T1000 (cell line): ENCODE measurements around the gene GALNT6.

ENCODE experiments used
- DNase-seq: peaks from one replicate; lab custom pipeline; 2025; ENCODE audit warnings: mixed read lengths; lab: John Stamatoyannopoulos, UW

Gene GALNT6, protein sequence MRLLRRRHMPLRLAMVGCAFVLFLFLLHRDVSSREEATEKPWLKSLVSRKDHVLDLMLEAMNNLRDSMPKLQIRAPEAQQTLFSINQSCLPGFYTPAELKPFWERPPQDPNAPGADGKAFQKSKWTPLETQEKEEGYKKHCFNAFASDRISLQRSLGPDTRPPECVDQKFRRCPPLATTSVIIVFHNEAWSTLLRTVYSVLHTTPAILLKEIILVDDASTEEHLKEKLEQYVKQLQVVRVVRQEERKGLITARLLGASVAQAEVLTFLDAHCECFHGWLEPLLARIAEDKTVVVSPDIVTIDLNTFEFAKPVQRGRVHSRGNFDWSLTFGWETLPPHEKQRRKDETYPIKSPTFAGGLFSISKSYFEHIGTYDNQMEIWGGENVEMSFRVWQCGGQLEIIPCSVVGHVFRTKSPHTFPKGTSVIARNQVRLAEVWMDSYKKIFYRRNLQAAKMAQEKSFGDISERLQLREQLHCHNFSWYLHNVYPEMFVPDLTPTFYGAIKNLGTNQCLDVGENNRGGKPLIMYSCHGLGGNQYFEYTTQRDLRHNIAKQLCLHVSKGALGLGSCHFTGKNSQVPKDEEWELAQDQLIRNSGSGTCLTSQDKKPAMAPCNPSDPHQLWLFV

DNA sequence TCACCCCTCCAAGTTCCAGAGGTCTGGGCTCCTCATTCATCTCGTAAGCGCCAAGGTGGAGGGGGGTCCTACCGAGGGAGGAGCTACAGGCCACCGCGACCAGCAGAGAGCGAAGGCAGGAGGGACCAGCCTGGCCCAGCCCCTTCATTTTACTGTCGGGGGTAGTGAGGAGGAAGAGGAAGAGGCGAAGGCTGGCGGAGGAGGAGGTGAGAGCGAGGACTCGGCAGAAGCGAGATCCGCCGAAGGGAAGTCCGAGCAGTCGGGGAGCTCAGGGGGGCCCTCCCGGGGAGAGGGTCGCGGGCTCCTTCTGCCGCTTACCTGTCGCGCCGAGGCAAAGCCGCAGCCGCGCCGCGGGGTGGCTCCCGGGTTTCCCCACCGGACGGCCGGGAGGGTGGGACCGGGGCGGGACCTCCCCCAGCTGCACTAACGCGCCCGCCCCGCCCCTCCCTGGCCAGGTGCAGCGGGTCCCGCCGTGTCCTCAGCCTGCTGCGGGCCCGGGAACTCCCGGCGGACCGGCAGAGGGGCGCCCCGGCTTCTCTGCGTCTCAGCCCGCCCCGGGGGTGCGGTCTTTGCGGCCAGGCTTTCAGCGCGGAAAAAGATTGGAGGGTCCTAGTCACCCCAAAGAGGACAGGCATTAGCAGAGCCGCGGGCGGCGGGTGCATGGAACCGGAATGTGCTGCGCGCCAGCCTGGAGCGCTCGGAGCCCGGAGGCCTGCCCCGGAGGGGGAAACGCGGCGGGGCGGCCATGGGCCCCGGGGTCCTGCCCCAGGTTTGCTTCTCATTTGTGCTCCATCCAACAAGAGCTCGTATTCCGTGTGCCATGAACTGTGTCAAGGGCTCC is at the start of gene GALNT6:
TSS of gene GALNT6 (minus strand) at position 124 of the 841 bp plus-strand sequence. CDS start 11,625 bp downstream, outside the sequence.
- DNase-seq = no peak

DNA sequence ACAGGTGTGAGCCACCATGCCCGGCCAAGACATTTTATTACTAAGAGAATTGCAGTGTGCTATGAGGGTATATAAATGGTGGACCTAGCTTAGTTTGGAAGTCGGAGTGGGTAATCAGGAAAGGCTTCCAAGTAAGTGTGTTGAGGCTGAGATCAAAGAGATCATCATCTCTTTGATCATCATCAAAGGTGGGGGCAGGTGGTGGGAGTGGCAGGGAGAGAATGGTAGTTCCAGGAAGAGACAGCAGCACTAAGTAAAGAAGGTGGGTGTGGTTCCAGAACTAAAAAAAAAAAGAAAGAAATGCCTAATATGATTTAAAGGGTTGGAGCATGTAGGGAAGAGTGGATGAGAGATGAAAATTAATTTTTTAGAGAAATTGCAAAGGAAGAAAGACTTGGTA is 48.1 kb upstream of the GALNT6 start:
- no peak for DNase-seq

DNA sequence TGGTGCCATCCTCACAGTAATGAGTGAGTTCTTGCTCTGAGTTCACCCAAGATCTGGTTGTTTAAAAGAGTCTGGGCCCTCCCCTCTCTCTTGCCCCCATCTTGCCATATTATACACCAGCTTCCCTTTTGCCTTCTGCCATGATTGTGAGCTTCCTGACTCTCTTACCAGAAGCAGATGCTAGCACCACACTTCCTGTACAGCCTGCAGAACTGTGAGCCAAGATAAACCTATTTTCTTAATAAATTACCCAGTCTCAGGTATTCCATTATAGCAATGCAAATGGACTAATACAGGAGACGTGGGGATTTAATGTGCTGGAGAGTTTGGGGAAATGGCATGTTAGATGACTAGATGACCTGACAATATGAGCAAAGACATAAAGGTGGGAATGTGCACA is 46.2 kb upstream of the GALNT6 start:
- DNase-seq = no peak

DNA sequence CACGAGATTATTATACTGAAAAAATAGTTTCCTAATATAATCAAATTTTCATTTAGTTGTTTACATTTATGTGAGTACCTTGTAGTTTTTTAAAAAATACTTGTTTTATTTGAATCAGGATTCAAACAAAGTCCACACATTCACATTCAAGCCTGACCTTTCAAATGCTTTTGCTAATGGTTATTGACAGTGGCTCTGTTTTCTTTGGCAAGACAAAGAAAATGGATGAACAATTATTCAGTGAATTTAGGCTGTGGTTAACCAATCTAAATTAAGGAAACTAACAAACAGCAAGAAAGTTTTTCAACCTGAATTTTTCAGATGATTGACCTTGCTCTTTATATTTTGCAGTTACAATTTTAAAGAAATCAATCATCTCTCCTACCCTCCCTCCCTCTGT is 43.1 kb upstream of the GALNT6 start:
- no peak for DNase-seq

DNA sequence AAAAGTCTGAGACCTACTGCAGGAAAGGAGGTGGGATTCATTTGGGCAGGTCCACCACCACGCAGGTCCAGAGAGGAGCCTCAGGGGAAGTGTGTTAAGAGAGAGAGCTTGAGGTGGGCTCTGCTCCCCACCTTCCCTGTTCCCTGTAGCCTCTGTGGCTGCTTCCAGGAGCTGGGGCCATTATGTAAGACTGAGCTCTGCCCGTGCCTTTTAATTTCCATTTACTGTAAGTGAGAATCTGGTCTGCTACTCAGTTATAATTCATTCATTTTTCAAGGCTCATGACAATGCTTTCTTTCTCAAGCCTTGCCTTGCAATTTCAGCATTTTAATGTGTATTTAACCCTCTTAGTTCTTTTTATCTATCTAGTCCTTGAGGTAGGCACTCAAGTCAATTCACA is 41.7 kb upstream of the GALNT6 start:
- no peak for DNase-seq

DNA sequence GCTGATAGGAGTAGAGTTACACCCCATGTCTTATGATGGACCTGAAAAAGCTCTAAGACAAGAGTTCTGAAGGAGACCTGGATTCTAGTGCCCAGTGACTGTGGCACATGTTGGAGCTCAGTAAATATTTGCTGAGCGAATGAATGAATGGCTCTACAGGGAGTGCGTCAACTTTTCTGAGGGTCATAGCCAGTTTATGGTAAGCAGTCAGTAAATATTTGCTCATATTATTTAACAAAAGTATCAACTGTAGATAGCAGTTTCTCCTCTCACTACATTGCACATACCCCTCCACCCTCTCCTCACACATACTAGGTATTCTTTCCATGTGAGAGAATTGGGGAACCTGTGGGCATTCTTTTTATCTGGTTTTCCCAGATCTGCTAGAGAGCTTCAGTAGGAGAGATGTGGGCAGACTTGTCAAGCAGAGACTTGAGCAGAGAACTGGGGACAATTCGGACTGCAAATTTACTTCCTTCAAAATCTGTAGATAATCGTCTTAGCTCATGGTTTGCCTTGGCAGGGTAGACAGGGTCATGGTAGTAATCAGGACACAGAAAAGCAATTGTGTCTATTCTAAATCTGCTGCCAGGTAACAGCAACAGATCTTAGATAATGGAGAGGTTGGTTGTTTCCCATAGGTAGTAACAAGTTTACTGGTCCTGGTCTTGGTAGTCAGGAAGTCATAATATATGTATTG is 39.1 kb upstream of the GALNT6 start:
- DNase-seq = no peak

DNA sequence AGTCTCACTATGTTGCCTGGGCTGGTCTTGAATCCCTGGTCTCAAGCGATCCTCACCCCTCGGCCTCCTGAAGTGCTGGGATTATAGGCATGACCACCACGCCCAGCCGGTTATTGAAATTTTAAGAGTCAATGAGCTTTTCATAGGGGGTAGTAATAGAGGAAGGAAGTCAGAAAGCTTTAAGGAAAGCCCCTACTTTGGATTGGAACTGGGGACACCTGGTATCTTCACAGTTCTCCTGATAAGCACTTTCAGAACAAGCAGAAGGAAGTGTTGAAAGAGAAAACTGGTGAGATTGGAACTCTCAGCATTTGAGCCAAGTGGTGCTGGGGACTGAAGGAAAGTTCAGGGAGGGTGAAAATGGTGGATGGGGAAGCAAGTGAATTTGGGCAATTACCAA is 38.5 kb upstream of the GALNT6 start:
- no peak for DNase-seq

DNA sequence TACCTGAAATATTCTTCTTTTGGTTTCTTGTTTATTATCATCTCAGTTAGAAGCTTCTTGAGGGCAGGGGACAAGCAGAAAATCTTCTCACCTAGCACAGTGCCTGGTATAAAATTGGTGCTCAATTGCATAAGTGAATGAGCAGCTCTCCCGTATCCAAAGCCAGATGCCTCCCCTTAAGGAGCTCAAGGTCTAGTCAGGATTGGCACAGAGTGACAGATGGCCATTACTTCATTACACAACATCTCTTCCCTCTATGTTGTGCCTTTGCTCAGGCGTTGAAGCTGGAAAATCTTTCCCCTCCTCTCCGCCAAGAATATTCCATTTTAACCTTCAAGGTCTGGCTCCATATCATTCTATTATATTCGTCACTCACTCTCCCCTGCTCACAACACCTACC is 37.0 kb upstream of the GALNT6 start:
- no peak for DNase-seq

DNA sequence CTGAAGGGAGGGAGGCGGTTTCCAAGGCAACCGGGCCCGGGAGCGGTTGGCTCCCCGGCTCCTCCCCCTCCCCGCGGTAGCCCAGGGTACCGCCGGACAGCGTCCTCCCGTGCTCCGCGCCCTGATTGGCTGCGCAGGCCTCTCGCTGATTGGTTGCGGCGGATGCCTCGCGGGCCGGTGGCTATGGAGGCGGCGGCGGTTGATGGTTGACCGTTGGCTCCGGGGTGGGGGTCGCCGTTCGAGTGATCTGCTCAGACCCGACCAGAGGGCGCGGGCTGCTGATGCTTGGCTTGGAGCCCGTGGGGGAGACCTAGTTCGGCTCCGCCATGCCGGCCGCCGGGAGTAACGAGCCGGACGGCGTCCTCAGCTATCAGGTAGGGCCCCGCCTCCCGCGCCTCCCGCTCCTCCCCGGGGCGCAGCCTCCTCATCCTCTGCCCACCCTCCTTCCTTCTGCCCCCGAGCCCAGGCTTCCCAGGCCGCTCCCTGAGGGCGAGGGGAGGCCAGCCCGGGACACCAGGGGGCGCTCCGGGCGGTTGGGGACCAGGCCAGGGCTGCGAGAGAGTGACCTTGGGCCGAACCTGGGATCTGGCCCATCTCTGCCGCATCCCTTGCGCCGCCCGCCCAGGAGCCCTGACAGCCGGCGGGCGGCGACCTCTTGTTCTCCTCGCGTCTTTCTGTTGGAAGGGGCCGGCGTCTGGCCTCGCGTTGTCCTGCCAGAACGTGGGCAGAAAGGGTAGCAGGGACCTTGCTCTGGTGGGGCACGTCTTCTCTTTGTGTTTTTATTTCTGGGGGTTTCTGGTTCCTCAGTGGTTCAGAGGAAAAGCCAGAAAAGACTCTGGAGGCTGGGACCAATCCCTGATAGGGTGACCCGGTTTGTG is 33.7 kb upstream of the GALNT6 start, which contains the start of gene SLC4A8:
TSS of gene SLC4A8 (plus strand) at position 170 of the 878 bp plus-strand sequence. CDS start at position 327, 157 bp downstream.
- peak; percentile 92 for DNase-seq

DNA sequence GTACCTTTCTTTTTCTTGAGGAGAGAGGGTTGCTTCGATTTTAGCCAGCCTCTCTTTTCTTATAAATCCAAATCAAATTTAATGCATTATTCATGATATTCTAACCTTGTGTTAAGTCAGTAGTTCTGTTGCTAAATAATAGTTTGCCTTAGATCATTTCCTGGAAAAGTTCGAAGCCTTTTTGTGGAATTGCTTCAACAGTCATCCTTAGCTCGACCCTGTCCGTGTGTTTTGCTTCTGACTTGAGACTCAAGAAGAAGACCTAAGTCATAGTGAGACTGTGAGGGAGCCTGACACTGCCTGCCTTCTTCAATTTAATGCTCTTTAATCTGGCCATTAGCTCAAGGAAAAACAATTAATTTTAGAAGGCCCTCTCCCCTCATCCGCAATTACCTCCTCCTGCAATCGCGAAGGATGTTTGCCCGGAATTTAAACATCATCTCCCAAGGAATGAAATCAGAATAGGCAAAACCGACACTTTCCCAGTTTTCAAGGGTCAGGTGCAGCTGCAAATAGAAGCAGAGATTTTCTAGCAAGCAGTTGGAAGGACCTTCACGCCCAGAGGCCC is 33.0 kb upstream of the GALNT6 start:
- no peak for DNase-seq

DNA sequence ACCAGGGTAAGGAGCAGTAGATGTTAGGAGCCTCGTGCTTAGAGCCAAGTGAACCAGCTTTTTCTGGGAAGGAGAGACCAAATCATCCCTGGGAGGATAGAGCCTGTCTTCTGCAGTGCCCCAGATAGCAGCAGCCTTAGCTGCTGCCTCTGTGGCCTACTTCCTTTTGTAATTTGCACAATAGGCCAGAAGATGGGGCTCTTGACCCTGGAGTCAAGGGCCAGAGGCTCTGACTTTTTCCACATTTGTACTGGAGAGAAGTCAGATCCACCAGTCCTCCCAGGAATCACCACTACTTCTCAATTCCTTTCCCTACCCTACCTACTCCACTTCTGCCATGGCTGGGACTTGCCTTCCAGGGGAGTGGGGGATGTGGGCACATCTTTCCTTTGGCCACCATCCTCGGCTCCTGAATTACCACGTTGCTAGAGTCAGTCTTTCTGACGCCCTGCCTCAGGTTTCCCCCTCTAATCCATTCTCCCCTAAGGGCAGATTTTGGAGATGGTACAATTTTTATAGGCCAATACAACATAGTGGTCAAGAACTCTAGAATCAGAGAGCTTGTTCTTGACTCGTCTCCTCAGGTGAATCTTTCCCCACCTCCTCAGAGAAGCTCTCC is 30.2 kb upstream of the GALNT6 start:
- no peak for DNase-seq

DNA sequence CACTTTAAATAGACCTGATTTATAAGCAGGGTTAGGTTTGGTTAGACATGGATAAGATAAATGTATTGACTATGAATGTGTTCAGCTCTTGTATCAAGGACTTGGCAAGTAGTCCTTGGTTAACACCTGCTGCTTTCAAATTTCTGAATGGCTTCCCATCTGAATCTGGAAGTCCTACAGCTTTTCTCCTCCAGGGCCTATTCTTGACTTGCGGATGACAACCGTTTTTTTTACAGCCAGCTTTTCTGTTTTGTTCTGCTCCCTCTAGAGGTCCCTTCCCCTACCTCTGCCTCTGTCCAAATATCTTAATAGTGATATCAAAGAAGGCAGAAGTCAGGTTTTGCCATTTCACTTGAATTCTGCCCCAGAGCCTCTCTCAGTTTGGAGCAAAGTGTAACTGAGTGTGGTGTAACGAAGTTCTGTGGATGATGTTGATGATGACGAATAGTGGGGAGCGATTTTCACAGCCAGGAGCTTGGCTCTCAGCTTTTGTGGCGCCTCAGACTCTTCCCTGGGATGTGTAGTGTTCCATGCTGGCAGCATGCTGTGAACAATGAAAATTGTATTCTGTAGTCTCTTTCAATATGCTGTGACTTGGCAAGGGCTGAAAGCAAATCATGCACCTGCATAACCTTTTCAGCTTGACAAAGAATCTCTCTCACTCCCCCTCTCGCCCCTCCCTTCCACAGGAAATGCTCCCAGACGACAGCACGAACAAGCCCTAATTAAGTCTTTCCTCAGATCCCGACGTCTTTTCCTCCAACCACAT is 28.4 kb upstream of the GALNT6 start:
- no peak for DNase-seq

DNA sequence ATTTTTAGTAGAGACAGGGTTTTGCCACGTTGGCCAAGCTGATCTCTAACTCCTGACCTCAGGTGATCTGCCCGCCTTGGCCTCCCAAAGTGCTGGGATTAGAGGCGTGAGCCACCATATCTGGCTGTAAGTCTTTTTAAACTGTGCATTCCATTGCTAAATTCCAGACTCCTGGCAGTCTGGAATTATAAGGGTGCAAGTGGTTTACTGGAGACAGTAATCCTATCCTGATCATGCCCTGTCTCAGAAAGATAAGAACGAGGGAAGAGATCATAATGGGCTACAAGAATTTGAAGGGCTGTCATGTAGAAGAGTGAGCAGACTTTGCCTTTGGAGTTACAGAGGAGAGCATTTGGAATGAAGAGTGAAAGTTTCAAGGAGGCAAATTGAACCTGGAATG is 26.6 kb upstream of the GALNT6 start:
- DNase-seq = no peak

DNA sequence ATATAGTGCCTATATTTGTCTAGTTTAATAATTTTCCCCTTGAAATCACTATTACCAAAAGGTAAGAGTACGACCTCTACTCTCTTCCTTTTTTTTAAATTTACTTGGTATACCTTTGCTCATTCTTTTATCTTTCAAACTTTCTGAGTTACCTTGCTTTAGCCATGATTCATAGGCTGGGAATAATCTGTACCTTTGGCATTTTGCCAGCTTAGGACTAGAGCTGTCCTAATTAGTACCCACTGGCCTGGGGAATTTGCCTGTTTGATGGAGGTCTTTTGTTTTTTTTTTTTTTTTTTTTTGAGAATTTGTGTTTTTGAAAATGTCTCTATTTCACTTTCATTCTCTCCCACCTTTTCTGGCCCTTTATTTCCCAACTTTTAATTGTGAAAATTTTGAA is 24.7 kb upstream of the GALNT6 start:
- DNase-seq = no peak

DNA sequence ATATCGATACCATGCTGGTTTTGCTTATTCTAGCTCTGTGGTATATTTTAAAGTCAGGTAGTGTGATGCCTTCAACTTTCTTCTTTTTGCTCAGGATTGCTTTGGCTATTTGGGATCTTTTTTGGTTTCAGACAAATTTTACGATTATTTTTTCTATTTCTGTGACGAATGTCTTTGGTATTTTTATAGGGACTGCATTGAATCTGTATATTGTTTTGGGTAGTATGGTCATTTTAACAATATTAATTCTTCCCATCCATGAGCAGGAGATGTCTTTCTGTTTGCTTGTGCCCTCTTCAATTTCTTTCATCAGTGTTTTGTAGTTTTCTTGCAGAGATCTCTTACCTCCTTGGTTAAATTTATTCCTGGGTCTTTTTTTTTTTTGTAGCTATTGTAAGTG is 22.6 kb upstream of the GALNT6 start:
- DNase-seq = no peak

DNA sequence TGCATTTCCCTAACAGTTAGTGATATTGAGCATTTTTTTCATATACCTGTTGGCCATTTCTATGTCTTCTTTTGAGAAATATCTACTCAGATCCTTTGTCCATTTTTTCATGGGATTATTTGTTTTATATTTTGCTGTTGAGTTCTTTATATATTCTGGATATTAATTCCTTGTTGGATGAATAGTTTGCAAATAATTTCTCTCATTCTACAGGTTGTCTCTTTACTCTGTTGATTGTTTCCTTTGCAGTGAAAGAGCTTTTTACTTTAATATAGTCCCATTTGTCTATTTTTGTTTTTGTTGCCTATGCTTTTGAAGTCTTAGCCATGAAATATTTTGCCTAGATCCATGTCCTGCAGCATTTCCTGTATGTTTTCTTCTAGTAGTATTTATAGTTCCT is 21.9 kb upstream of the GALNT6 start:
- no peak for DNase-seq

DNA sequence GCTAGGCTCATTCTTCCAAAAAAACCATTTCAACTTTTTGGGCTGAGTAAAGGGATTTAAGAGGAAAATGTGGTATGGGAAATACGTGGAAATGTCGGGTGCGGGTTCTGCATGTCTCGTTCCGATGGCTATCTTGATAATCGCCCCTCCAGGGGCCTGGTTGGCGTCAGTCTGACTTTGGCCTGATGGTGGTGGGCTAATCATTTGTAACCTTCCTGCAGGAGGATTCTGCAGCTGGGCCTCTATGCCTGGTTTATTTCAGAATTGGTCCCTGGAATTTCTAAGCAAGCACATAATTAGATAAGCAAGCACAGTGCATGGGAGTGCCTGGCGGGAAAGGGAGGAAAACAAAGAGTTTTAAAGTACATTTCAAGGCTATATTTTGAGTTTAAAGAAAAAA is 18.6 kb upstream of the GALNT6 start:
- DNase-seq = no peak

DNA sequence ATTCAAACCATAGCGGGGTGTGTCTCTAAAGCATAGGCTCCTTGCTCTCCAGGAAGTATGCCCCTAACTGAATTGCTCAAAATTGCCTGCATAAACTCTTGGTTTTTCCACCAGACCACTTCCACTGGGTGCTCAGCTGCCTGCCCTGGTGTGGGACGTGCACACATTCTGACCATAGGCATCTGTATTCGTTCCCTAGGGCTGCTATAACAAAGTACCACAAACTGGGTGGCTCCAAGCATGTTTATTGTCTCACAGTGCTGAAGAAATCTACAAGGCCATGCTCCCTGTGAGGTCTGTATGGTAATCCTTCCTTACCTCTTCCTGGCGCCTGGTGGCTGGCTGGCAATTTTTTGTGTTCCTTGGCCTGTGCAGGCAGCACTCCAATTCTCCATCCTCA is 16.4 kb upstream of the GALNT6 start:
- no peak for DNase-seq

DNA sequence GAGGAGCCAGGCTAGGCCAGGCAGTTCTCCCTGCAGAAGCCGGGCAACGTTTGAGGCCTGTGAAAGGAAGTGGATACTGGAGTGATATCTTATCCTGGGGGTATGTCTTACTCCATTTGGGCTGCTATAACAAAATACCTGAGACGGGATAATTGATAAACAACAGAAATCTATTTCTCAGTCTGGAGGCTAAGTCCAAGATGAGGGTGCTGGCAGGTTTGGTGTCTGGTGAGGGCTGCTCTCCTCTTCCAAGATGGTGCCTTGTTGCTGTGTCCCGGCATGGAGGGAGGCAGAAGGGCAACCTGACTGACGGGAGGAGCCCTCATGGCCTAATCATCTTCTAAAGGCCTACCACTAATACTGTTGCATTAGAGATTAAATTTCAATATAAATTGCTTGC is 15.7 kb upstream of the GALNT6 start:
- DNase-seq = no peak
